Measurements from ENCODE around the gene ALPP.
"Not testable (repeated sequence)": the region's sequence is repeated elsewhere in the genome, so short reads cannot be mapped to it uniquely, and the experiment has no call there.

GRCh38 chr2:232335206-232335858 lies 43.2 kb upstream of the ALPP start:
- not testable (repeated sequence) for TF ChIP-seq EZH2phosphoT487 (IDR thresholded peaks at IDR 0.05; ENCODE audit: insufficient read depth, low read depth); EZH2 (IDR thresholded peaks at IDR 0.05; ENCODE audit: insufficient read depth, poor library complexity, severe bottlenecking)

Measured in GM23248 (cell line).